Measurements from ENCODE around the gene VAT1L.

Gene VAT1L

DNA sequence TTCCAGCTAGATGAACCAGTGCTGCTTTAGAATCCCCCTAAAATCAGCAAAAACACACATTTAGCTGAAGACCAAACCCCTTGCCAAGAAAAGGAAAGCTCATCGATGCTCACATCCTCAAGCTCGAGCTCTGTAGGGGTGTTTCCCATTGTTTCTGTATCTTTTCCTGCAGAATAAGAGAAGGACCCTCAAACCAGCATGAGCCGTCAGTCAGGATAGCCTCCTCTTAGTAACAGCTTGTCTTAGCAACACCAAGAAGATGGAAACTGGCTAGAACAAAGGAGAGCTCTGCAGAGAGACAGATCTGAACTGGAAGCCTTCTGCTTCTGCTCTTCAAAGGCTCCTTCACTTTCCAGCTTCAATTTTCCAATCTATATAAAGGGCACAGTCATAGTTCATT, 32.0 kb downstream of the VAT1L start:
- H3K27me3 ChIP-seq (ENCODE audit: insufficient read depth, low read length, poor library complexity) = no peaks in the 10 kb centered on the region
- no peak overlapping the region for H3K4me3 ChIP-seq (ENCODE audit: low read depth in 1 of 2, low read length in 2 of 2)
- no peaks in the 10 kb centered on the region for H3K36me3 ChIP-seq (ENCODE audit: insufficient read depth, low read length)
- no peak overlapping the region for H3K4me2 ChIP-seq (ENCODE audit: insufficient read depth, low read length)
- H3K27ac ChIP-seq (ENCODE audit: low read length) = no peak overlapping the region
- DNase-seq = no peak
- no peaks in the 10 kb centered on the region for H3K79me2 ChIP-seq (ENCODE audit: insufficient read depth, low read length)
- no peaks in the 10 kb centered on the region for H4K20me1 ChIP-seq (ENCODE audit: insufficient read depth, low read length)
- no peak overlapping the region for H2AFZ ChIP-seq (ENCODE audit: low read depth, low read length)
- H3K4me1 ChIP-seq (ENCODE audit: insufficient read depth, low read length) = no peaks in the 10 kb centered on the region
- no peaks in the 10 kb centered on the region for H3K9me3 ChIP-seq (ENCODE audit: insufficient read depth, low read length, severe bottlenecking)
- TF ChIP-seq, protein P1, sequence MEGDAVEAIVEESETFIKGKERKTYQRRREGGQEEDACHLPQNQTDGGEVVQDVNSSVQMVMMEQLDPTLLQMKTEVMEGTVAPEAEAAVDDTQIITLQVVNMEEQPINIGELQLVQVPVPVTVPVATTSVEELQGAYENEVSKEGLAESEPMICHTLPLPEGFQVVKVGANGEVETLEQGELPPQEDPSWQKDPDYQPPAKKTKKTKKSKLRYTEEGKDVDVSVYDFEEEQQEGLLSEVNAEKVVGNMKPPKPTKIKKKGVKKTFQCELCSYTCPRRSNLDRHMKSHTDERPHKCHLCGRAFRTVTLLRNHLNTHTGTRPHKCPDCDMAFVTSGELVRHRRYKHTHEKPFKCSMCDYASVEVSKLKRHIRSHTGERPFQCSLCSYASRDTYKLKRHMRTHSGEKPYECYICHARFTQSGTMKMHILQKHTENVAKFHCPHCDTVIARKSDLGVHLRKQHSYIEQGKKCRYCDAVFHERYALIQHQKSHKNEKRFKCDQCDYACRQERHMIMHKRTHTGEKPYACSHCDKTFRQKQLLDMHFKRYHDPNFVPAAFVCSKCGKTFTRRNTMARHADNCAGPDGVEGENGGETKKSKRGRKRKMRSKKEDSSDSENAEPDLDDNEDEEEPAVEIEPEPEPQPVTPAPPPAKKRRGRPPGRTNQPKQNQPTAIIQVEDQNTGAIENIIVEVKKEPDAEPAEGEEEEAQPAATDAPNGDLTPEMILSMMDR (IDR thresholded peaks at IDR 0.05; ENCODE audit: borderline replicate concordance, extremely low read depth, low read length, poor library complexity, severe bottlenecking) = no peak
- no peak for TF ChIP-seq EZH2 (IDR thresholded peaks at IDR 0.05; ENCODE audit: borderline replicate concordance, low read depth, low read length, severe bottlenecking)
- no peak for ATAC-seq (ENCODE audit: insufficient read depth, low read depth)
- H3K9ac ChIP-seq (ENCODE audit: low read depth, low read length) = no peak overlapping the region

DNA sequence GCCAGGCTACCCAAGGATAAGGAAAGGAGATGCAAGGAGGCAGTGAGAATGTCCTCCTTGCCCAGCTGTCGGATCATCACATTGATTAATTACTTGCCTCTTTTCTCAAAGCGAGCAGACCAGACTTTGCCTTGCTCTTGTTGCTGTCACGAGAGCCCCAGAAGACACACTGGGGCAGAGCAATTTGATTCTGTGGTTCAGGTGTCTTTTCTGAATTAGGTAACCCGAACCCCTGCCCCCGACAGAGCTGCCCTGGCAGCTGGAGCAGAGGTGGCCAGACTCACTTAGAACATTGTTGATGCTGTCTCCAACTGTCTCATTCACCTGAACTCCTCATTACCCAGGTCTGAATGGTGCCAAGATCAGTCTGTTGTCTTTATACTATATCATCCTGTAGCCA, 34.3 kb downstream of the VAT1L start:
- Histone ChIP-seq H3K4me1 (ENCODE audit: insufficient read depth, low read length) (no peaks in the 10 kb centered on the region), H3K9ac (ENCODE audit: low read depth, low read length) (no peak overlapping the region), H4K20me1 (ENCODE audit: insufficient read depth, low read length) (no peaks in the 10 kb centered on the region), H3K27me3 (ENCODE audit: insufficient read depth, low read length, poor library complexity) (no peaks in the 10 kb centered on the region), H2AFZ (ENCODE audit: low read depth, low read length) (no peak overlapping the region), H3K4me2 (ENCODE audit: insufficient read depth, low read length) (no peak overlapping the region), H3K4me3 (ENCODE audit: low read depth in 1 of 2, low read length in 2 of 2) (no peak overlapping the region), H3K79me2 (ENCODE audit: insufficient read depth, low read length) (no peaks in the 10 kb centered on the region), H3K27ac (ENCODE audit: low read length) (no peak overlapping the region), H3K9me3 (ENCODE audit: insufficient read depth, low read length, severe bottlenecking) (no peaks in the 10 kb centered on the region), H3K36me3 (ENCODE audit: insufficient read depth, low read length) (no peaks in the 10 kb centered on the region)
- TF ChIP-seq EZH2 (IDR thresholded peaks at IDR 0.05; ENCODE audit: borderline replicate concordance, low read depth, low read length, severe bottlenecking) = no peak
- TF ChIP-seq, protein P1 (IDR thresholded peaks at IDR 0.05; ENCODE audit: borderline replicate concordance, extremely low read depth, low read length, poor library complexity, severe bottlenecking) = no peak
- DNase-seq (no peak), ATAC-seq (ENCODE audit: insufficient read depth, low read depth) (no peak)

DNA sequence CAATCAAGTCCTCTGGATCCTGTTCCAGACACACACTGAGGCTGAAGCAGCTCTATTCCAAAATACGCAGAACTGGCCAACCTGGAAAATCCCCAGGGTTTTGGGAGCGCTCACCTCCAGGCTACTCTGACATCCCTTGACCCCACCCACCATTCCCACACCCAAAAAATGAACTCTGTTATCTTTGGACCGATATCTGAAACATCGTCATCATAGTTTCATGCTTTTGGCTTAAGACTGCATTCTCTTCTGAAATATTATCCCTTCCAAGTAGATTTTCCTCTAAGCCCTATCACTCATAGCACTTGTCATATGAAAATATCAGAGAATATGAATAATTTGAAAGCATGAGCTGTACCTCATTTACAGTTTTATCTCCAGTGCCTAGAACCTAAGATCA, 34.7 kb downstream of the VAT1L start:
- Histone ChIP-seq H3K9me3 (ENCODE audit: insufficient read depth, low read length, severe bottlenecking) (no peaks in the 10 kb centered on the region), H3K4me3 (ENCODE audit: low read depth in 1 of 2, low read length in 2 of 2) (no peak overlapping the region), H3K36me3 (ENCODE audit: insufficient read depth, low read length) (no peaks in the 10 kb centered on the region), H2AFZ (ENCODE audit: low read depth, low read length) (no peak overlapping the region), H3K27ac (ENCODE audit: low read length) (no peak overlapping the region), H3K4me1 (ENCODE audit: insufficient read depth, low read length) (no peaks in the 10 kb centered on the region), H3K9ac (ENCODE audit: low read depth, low read length) (no peak overlapping the region), H3K4me2 (ENCODE audit: insufficient read depth, low read length) (no peak overlapping the region), H4K20me1 (ENCODE audit: insufficient read depth, low read length) (no peaks in the 10 kb centered on the region), H3K27me3 (ENCODE audit: insufficient read depth, low read length, poor library complexity) (no peaks in the 10 kb centered on the region), H3K79me2 (ENCODE audit: insufficient read depth, low read length) (no peaks in the 10 kb centered on the region)
- ATAC-seq (ENCODE audit: insufficient read depth, low read depth) (no peak), DNase-seq (no peak)
- TF ChIP-seq EZH2 (IDR thresholded peaks at IDR 0.05; ENCODE audit: borderline replicate concordance, low read depth, low read length, severe bottlenecking) = no peak
- TF ChIP-seq, protein P1 (IDR thresholded peaks at IDR 0.05; ENCODE audit: borderline replicate concordance, extremely low read depth, low read length, poor library complexity, severe bottlenecking) = no peak

DNA sequence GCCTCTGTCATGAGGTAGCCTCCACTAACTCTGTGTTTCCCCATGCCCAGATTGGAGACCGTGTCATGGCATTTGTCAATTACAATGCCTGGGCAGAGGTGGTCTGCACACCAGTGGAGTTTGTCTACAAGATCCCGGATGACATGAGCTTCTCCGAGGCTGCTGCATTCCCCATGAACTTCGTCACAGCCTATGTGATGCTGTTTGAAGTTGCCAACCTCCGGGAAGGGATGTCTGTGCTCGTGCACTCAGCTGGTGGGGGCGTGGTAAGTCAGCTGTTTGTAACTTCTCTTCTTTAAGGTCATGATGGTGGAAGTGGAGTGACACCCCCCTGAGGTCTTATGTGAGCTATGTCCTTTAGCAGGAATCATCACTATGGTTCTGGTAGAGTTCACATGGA, 36.8 kb downstream of the VAT1L start:
- H3K27me3 ChIP-seq (ENCODE audit: insufficient read depth, low read length, poor library complexity) = no peaks in the 10 kb centered on the region
- H3K9me3 ChIP-seq (ENCODE audit: insufficient read depth, low read length, severe bottlenecking) = no peaks in the 10 kb centered on the region
- no peak for TF ChIP-seq EZH2 (IDR thresholded peaks at IDR 0.05; ENCODE audit: borderline replicate concordance, low read depth, low read length, severe bottlenecking)
- TF ChIP-seq, protein P1 (IDR thresholded peaks at IDR 0.05; ENCODE audit: borderline replicate concordance, extremely low read depth, low read length, poor library complexity, severe bottlenecking) = no peak
- no peaks in the 10 kb centered on the region for H3K36me3 ChIP-seq (ENCODE audit: insufficient read depth, low read length)
- H3K27ac ChIP-seq (ENCODE audit: low read length) = no peak overlapping the region
- H3K79me2 ChIP-seq (ENCODE audit: insufficient read depth, low read length) = no peaks in the 10 kb centered on the region
- no peaks in the 10 kb centered on the region for H3K4me1 ChIP-seq (ENCODE audit: insufficient read depth, low read length)
- H3K9ac ChIP-seq (ENCODE audit: low read depth, low read length) = no peak overlapping the region
- H4K20me1 ChIP-seq (ENCODE audit: insufficient read depth, low read length) = no peaks in the 10 kb centered on the region
- H3K4me2 ChIP-seq (ENCODE audit: insufficient read depth, low read length) = no peak overlapping the region
- no peak overlapping the region for H3K4me3 ChIP-seq (ENCODE audit: low read depth in 1 of 2, low read length in 2 of 2)
- DNase-seq (no peak), ATAC-seq (ENCODE audit: insufficient read depth, low read depth) (no peak)
- no peak overlapping the region for H2AFZ ChIP-seq (ENCODE audit: low read depth, low read length)
